ENCODE results near the gene CDC37L1.

CDC37L1 gene

DNA sequence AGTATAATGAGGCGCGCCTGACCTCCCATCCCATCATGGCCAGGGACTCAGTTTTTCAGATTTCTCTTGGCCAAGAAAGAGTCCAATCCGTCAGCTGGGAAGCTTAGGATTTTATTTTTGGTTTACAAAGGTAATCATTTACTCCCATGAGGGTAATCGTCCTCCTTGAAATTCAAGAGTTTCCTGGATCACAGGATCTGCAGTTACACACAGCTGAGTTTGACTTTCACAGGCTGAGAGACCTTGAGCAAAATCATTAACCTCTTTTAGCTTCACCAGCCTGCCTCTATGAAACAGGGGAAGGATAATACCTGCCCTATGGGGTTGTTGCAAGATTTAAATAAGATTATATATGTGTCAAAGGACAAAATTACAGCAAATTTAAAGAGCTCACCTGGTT lies 77.1 kb downstream of the CDC37L1 start:
- no peak for DNase-seq
